Lower lobe of right lung (tissue), 2 donors: ENCODE measurements around the gene CPNE5. TPM values are rescaled to one million over a fixed set of nuclear protein-coding genes. Genes with fewer than 3 reads are reported as not detected.

ENCODE experiments used
- ATAC-seq, 2 donors: fragments of 200-7000 bp; cut with Tn5 transposase; one replicate each; pipeline ENCODE4 v1.9.1; 2020 to 2022; ENCODE audit warnings: mild to moderate bottlenecking in 2 of 2, moderate library complexity in 2 of 2
- DNase-seq: peaks from one replicate; pipeline ENCODE4 v3.0.0-alpha.2; 2020
- H3K27ac ChIP-seq: fragments of 200-600 bp; one replicate; pipeline ENCODE4 v1.8.0; 2022
- H3K27me3 ChIP-seq: fragments of 200-600 bp; one replicate; pipeline ENCODE4 v1.8.0; 2022; ENCODE audit warnings: low read depth
- H3K36me3 ChIP-seq: fragments of 200-600 bp; one replicate; pipeline ENCODE4 v1.8.0; 2022; ENCODE audit warnings: mild to moderate bottlenecking
- H3K4me1 ChIP-seq: fragments of 200-600 bp; one replicate; pipeline ENCODE4 v1.8.0; 2022
- H3K4me3 ChIP-seq: fragments of 200-600 bp; one replicate; pipeline ENCODE4 v1.8.0; 2022; ENCODE audit warnings: mild to moderate bottlenecking
- H3K9me3 ChIP-seq: fragments of 200-600 bp; one replicate; pipeline ENCODE4 v1.8.0; 2022
- intact Hi-C: fragments of 100-400 bp; cut with DNase I; formaldehyde crosslinking; loops from one replicate; pipeline ENCODE4 v1.11.0; 2022
- total RNA-seq: library from RNA; stranded (reverse); fragmentation: NEBNext Ultra II Directional; extraction: Animal tissue kit (Norgen Biotek cat#: 25700); gene quantifications from one replicate; pipeline ENCODE4 v1.2.1, GENCODE V29; 2021
- TF ChIP-seq, protein P1 (sequence below): fragments of 200-600 bp; IDR thresholded peaks from one replicate; pipeline ENCODE4 v1.8.0; 2022; ENCODE audit warnings: antibody characterized with exemption, mild to moderate bottlenecking
- donor health status: DM: no; HTN: yes; CAD: no; lungs with severe emphysema.

Gene CPNE5
- total RNA-seq, 1 donor from 2014 or later, result 2.4 TPM

DNA sequence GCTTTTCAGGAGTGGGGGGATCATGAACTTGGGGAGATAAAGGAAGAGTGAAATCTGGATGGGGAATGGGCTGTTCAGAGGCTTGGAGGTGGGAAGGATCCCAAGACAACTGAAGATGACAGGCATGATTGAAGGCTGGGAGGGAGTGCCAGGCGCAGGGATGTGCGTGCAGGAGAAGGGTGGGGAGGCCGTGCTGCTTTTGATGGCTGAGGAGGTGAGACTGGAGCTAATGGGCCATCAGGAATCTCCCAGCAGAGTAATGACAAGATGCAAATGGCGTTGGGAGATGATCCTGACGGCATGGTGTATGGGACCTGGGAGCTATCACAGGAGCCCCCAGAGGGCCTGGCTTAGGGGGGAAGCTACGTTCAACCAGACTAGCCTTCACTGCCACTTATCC lies 1.6 kb downstream of the CPNE5 start:
- ATAC-seq (no peak), DNase-seq (no peak)
- intact Hi-C loops, result no loop called here
- TF ChIP-seq, protein P1, sequence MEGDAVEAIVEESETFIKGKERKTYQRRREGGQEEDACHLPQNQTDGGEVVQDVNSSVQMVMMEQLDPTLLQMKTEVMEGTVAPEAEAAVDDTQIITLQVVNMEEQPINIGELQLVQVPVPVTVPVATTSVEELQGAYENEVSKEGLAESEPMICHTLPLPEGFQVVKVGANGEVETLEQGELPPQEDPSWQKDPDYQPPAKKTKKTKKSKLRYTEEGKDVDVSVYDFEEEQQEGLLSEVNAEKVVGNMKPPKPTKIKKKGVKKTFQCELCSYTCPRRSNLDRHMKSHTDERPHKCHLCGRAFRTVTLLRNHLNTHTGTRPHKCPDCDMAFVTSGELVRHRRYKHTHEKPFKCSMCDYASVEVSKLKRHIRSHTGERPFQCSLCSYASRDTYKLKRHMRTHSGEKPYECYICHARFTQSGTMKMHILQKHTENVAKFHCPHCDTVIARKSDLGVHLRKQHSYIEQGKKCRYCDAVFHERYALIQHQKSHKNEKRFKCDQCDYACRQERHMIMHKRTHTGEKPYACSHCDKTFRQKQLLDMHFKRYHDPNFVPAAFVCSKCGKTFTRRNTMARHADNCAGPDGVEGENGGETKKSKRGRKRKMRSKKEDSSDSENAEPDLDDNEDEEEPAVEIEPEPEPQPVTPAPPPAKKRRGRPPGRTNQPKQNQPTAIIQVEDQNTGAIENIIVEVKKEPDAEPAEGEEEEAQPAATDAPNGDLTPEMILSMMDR, result no peak
- H3K27ac ChIP-seq, result no peak overlapping the region
- H3K4me1 ChIP-seq, result peaks cover 27% of the 10 kb centered on the region
- peaks cover 22% of the 10 kb centered on the region for H3K27me3 ChIP-seq
- H3K36me3 ChIP-seq, result no peaks in the 10 kb centered on the region
- H3K9me3 ChIP-seq, result no peaks in the 10 kb centered on the region
- no peak overlapping the region for H3K4me3 ChIP-seq

DNA sequence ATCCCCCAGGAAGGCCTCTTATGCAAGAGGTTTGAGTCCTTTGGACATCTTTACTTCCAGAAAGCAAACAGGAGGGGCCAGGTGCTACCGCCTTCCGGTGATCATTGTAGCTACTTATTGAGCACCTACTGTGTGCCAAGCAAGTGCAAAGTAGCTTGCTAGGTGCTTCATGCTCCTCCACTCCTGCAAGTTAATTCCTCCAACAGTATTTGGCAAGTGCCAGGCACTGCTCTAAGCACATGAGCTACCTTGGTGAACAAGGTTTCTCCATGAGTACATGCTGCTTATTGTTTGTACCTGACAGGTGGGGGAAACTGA lies 2.3 kb downstream of the CPNE5 start:
- no peak overlapping the region for H3K27ac ChIP-seq
- H3K36me3 ChIP-seq, result no peaks in the 10 kb centered on the region
- H3K4me3 ChIP-seq, result no peak overlapping the region
- DNase-seq (no peak), ATAC-seq (no peak)
- peaks cover 22% of the 10 kb centered on the region for H3K27me3 ChIP-seq
- TF ChIP-seq, protein P1, result no peak
- intact Hi-C loops, result no loop called here
- H3K4me1 ChIP-seq, result peaks cover 27% of the 10 kb centered on the region
- no peaks in the 10 kb centered on the region for H3K9me3 ChIP-seq

DNA sequence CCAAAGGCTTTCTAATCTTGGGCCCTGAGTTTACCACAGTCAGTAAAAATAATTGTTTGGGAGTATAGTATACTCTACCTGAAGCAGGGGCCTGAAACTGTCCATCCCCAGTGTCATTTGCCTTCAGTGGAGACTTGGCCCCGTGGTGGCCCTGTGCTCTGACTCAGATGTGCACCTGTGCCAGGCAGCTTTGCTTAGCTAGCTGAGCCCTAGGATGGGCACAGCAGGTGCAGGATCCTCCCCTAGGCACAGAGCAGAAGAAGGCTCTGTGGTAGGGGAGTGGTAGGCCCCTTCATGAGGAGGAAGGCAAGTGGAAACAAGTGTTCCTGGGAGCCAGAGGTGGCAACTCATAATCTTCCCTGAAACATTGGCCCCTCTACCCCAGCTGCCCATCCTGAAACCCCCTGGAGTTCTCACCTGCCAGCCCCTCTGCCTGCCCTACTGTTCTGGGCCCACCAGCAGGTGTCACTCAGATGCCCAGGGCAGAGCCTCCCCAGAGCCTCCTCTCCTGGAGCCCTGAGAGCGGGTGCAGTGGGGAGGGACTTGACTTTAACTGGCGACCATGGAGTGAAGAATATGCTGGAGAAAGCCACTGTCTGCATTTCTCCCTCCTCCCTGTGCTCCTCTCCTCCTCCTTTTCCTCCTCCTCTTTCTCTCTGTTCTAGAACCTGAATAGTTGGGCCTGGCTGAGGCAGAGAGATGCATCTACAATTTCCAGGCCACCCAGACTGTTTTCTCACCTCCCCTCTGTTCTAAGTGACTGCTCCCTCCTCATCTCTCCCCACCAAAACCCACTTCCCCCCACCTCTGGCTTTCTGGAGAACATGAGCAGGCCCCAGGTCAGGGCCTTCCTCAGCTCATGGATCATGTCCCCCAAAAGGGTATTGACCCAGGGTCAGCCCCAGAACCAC lies 2.9 kb downstream of the CPNE5 start:
- TF ChIP-seq, protein P1, result no peak
- intact Hi-C loops, result no loop called here
- no peak overlapping the region for H3K4me3 ChIP-seq
- H3K4me1 ChIP-seq, result peaks cover 21% of the 10 kb centered on the region
- H3K27me3 ChIP-seq, result peaks cover 22% of the 10 kb centered on the region
- H3K27ac ChIP-seq, result no peak overlapping the region
- DNase-seq, result no peak
- H3K36me3 ChIP-seq, result no peaks in the 10 kb centered on the region
- ATAC-seq, result no peak
- H3K9me3 ChIP-seq, result no peaks in the 10 kb centered on the region

DNA sequence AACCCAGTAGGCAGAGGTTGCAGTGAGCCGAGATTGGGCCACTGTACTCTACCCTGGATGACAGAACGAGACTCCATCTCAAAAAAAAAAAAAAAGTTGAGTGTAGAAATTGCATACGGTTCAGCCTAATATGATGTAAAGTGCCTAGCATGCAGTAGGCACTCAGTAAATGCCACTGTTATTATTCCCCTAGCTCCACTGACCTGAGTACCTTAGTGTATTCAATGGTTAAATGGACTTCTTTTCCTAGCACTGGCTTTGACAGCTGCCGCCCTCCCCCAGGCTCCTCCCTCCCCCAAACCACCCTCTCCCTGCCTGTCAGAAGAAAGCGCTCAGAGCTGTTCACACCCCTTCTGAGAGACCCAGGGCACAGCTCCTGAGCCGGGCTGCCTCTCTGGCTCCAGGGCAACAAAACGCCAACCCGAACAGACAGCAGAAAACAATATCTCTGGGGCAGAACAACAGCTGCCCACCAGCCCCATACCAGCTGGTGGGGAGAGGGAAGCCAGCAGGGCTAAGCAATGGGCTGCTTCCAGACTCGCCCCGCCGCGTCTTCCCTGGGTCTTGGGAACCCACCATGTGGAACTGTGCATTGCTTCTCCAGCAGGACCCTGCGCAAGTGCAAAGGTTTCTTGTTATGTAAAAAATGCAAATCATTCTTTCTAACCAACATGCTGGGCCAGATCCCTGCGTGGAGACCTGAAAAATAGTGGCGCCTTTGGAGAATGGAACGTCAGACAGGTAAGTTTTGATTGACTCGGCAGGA lies 4.5 kb downstream of the CPNE5 start:
- ATAC-seq, result no peak
- Histone ChIP-seq H3K36me3 (no peaks in the 10 kb centered on the region), H3K27me3 (peaks cover 12% of the 10 kb centered on the region), H3K4me1 (peaks cover 16% of the 10 kb centered on the region), H3K9me3 (no peaks in the 10 kb centered on the region), H3K27ac (no peak overlapping the region), H3K4me3 (no peak overlapping the region)
- intact Hi-C loops, result no loop called here
- no peak for DNase-seq
- TF ChIP-seq, protein P1, result no peak

DNA sequence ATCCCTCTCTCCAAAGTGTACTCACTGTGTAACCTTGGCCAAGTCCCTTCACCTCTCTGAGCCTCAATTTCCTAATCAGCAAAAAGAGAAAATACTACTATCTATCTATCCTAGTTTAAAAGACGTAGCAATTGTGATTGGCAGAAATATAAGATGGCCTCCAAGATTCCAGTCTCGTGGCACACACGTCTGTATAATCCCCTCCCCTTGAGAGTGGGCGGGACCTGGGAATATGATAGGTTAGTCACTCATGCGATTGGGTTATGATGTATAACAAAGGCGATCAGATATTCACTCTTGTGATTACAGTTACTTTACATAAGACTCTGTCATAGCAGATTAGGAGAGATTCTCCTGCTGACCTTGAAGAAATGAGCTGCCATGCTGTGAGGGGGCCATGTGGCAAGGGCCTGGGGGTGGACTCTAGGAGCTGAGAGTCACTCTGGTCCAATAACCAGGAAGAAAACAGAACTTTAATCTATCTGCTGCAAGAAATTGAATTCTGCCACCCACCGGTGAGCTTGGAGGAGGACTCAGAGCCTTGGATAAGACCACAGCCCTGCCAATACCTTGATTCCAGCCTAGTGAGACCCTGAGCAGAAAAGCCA lies 6.0 kb downstream of the CPNE5 start:
- intact Hi-C loops, result no loop called here
- H3K36me3 ChIP-seq, result no peaks in the 10 kb centered on the region
- DNase-seq (no peak), ATAC-seq (no peak)
- TF ChIP-seq, protein P1, result no peak
- H3K27ac ChIP-seq, result no peak overlapping the region
- H3K27me3 ChIP-seq, result peaks cover 2% of the 10 kb centered on the region
- no peaks in the 10 kb centered on the region for H3K9me3 ChIP-seq
- H3K4me3 ChIP-seq, result no peak overlapping the region
- peaks cover 17% of the 10 kb centered on the region for H3K4me1 ChIP-seq
